ENCODE results near the gene ATG10.
A peak's percentile ranks its signal among the peaks of the same experiment; 100 is the strongest.
"Not testable (repeated sequence)": the region's sequence is repeated elsewhere in the genome, so short reads cannot be mapped to it uniquely, and the experiment has no call there.

The ATG10 gene

DNA sequence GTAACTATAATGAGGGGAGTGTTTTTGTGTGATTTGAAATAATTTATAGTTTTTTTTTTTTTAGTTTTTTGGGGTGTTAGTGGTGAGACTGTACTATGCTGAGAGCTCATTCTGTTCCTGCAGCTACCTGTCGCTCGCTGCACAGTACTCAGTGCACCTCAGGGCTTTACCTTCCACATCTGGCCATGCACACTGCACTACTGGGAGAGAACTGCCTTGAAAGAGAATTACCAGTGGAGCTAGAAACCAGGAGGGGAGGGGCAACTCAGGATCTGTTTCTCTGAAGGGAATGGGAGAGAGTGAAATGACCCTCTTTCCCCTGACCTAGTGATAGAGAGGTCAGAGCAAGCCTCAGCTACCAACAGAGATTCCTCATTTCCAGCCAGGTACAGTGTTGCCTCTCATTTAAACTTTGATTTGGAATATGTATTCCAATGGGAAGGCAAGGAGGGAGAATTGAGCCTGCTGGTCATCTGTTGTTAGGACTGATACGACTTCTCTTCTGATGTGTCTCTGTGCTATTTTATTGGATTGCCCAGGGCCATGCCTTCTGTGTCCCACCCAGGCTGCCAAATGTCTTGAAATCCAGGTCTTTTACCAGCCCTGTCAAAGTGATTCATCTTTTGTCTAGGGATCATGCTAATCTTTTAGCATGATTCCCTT is 8.9 kb downstream of the ATG10 start:
- TF ChIP-seq, protein P1, sequence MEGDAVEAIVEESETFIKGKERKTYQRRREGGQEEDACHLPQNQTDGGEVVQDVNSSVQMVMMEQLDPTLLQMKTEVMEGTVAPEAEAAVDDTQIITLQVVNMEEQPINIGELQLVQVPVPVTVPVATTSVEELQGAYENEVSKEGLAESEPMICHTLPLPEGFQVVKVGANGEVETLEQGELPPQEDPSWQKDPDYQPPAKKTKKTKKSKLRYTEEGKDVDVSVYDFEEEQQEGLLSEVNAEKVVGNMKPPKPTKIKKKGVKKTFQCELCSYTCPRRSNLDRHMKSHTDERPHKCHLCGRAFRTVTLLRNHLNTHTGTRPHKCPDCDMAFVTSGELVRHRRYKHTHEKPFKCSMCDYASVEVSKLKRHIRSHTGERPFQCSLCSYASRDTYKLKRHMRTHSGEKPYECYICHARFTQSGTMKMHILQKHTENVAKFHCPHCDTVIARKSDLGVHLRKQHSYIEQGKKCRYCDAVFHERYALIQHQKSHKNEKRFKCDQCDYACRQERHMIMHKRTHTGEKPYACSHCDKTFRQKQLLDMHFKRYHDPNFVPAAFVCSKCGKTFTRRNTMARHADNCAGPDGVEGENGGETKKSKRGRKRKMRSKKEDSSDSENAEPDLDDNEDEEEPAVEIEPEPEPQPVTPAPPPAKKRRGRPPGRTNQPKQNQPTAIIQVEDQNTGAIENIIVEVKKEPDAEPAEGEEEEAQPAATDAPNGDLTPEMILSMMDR (IDR thresholded peaks at IDR 0.05; ENCODE audit: low read length, missing control alignments) = no peak
- H3K4me3 ChIP-seq (replicated peaks; ENCODE audit: low read depth, low read length) = no peak overlapping the region
- no peak for DNase-seq (ENCODE audit: low read depth)

DNA sequence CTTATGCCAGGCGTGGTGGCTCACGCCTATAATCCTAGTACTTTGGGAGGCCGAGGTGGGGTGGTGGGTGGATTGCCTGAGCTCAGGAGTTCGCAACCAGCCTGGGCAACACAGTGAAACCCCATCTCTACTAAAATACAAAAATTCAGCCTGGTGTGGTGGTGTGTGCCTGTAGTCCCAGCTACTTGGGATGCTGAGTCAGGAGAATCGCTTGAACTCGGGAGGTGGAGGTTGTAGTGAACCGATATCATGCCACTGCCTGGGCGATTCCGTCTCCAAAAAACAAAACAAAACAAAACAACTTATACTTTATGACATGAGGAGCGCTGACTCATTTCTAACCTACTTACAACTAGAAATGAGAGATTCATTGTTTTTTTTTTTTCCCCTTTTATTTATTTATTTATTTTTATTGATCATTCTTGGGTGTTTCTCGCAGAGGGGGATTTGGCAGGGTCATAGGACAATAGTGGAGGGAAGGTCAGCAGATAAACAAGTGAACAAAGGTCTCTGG is 10.4 kb downstream of the ATG10 start:
- not testable (repeated sequence) for H3K4me3 ChIP-seq (replicated peaks; ENCODE audit: low read depth, low read length); DNase-seq (ENCODE audit: low read depth)

DNA sequence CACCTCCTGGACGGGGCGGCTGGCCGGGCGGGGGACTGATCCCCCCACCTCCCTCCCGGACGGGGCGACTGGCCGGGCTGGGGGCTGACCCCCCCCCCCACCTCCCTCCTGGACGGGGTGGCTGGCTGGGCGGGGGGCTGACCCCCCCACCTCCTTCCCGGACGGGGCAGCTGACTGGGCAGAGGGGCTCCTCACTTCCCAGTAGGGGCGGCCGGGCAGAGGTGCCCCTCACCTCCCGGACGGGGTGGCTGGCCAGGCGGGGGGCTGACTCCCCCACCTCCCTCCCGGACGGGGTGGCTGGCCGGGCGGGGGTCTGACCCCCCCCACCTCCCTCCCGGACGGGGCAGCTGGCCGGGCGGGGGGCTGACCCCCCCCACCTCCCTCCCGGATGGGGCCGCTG is 11.3 kb downstream of the ATG10 start:
- H3K4me3 ChIP-seq (replicated peaks; ENCODE audit: low read depth, low read length); DNase-seq (ENCODE audit: low read depth): not testable (repeated sequence)

DNA sequence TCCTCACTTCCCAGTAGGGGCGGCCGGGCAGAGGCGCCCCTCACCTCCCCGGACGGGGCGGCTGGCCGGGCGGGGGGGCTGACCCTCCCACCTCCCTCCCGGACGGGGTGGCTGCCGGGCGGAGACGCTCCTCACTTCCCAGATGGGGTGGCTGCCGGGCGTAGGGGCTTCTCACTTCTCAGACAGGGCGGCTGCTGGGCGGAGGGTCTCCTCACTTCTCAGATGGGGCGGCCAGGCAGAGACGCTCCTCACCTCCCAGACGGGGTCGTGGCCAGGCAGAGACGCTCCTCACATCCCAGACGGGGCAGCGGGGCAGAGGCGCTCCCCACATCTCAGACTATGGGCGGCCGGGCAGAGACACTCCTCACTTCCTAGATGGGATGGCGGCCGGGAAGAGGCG is 11.7 kb downstream of the ATG10 start:
- not testable (repeated sequence) for H3K4me3 ChIP-seq (replicated peaks; ENCODE audit: low read depth, low read length); DNase-seq (ENCODE audit: low read depth)

DNA sequence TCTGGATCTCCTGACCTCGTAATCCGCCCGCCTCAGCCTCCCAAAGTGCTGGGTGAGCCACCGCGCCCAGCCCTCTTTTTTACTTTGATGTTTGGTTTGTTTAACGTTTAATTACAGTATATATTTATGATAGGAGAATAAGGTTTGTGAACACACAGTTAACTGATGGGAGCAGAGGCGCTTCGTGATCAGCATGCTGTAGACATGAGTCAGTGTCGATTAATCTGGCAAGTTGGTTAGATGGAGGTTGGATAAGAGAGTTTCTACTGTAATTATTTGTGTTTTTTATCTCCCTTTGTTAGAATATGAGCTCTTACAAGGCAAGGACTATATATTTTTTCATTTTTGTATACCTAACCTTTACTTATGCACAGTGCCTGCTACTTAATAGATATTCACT is 14.3 kb downstream of the ATG10 start:
- H3K4me3 ChIP-seq (replicated peaks; ENCODE audit: low read depth, low read length) = no peak overlapping the region
- DNase-seq (ENCODE audit: low read depth) = no peak
- TF ChIP-seq, protein P1 (IDR thresholded peaks at IDR 0.05; ENCODE audit: low read length, missing control alignments) = no peak

DNA sequence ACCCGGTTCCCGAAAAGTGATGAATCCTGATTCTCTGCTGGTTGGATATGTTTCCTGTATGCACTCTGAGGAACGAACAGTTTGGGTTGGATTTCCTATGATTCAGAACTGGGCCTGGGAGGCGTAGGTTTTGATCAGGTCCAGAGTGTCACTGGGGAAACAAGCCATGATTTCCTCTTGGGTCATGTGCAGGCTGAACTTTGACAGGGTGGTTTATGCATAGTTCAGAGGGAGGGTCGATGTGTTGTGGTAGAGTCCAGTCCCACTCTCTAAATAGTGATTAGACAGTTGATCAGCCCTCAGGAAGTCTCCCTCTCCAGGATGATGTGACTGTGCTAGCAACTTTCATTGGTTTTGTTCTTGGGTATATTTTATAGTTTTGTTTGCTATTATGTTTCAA is 17.4 kb downstream of the ATG10 start:
- no peak for DNase-seq (ENCODE audit: low read depth)
- TF ChIP-seq, protein P1 (IDR thresholded peaks at IDR 0.05; ENCODE audit: low read length, missing control alignments) = no peak

DNA sequence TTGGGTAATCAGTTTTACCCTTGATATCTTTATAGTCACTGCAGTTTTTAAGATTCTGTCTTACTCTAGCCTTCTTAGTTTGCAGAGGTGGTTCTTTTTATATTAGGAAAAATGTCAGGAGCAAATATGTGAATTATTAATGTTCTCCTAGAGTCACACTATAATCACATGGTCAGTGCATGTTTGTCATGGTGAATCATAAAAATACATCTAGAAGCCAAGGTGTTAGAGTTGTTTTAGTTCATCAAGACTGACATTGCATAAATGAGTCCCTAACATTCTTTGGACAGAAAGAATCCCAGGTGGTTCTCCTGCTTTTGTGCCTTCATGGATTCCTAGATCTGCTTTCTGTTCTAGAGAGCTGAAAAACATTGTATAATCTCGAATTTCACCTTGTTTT is 22.9 kb downstream of the ATG10 start:
- TF ChIP-seq, protein P1 (IDR thresholded peaks at IDR 0.05; ENCODE audit: low read length, missing control alignments) = no peak
- peak; percentile 10 for DNase-seq (ENCODE audit: low read depth)
- no peak overlapping the region for H3K4me3 ChIP-seq (replicated peaks; ENCODE audit: low read depth, low read length)

More for the DNA sequence above, 17.4 kb downstream of the ATG10 start:
- H3K4me3 ChIP-seq (replicated peaks; ENCODE audit: low read depth, low read length) = no peak overlapping the region

DNA sequence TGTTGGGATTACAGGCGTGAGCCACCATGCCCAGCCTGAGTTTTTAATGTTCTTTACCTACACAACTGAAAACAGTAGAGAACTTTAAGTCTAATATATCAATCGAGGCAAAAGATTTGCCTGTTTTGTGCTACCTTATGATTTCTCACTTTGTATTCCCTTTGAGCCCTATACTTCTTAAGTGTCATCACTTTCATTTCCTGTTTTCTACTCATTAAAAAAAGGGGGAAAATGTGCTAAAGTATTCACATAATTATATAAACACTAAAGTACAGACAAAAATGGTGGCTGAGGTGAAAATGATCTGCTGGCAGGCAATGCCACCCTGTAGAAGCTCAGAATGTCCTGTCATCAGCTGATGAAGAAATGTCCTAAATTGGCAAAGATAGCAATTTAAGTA is 23.6 kb downstream of the ATG10 start:
- DNase-seq (ENCODE audit: low read depth) = no peak
- no peak overlapping the region for H3K4me3 ChIP-seq (replicated peaks; ENCODE audit: low read depth, low read length)
- TF ChIP-seq, protein P1 (IDR thresholded peaks at IDR 0.05; ENCODE audit: low read length, missing control alignments) = no peak
